Testis (tissue), 3 donors: ENCODE results near the gene ANP32B. TPM values are rescaled to one million over a fixed set of nuclear protein-coding genes. Genes with fewer than 3 reads are reported as not detected.
"Not testable (repeated sequence)": the region's sequence is repeated elsewhere in the genome, so short reads cannot be mapped to it uniquely, and the experiment has no call there.

Experiments used
- DNase-seq: peaks from one replicate; pipeline ENCODE4 v3.0.0-alpha.2; 2019
- H3K27ac ChIP-seq, 2 donors: fragments of 200-600 bp; sonication (generic); one replicate each; pipeline ENCODE4 v1.5.1; 2019
- H3K27me3 ChIP-seq: fragments of 200-600 bp; sonication (generic); one replicate; pipeline ENCODE4 v1.5.1; 2019
- H3K36me3 ChIP-seq: fragments of 200-600 bp; sonication (generic); one replicate; pipeline ENCODE4 v1.5.1; 2017; ENCODE audit warnings: low read depth; ENCODE audit errors: missing control alignments
- H3K4me1 ChIP-seq: fragments of 200-600 bp; sonication (generic); one replicate; pipeline ENCODE4 v1.5.1; 2019
- H3K4me3 ChIP-seq, 2 donors: fragments of 200-600 bp; sonication (generic); one replicate each; pipeline ENCODE4 v1.5.1; 2017 to 2019
- H3K9me3 ChIP-seq: fragments of 200-600 bp; sonication (generic); one replicate; pipeline ENCODE4 v1.5.1; 2017
- POLR2A ChIP-seq: fragments of 450-650 bp; IDR thresholded peaks from one replicate; pipeline ENCODE4 v1.6.1; 2017; ENCODE audit warnings: antibody characterized with exemption, mild to moderate bottlenecking, moderate library complexity
- WGBS, 2 donors: methylation state at CpG; one replicate each; pipeline ENCODE4 v1.1.5; 2018; 5-methylcytosine and 5-hydroxymethylcytosine counted together
- intact Hi-C: fragments of 100-400 bp; cut with DNase I; formaldehyde crosslinking; loops from one replicate; pipeline ENCODE4 v1.15.1; 2023; ENCODE audit warnings: low total_unique reads
- polyA plus RNA-seq: library from polyadenylated mRNA; stranded (reverse); fragments of 350-450 nt; fragmentation: Illumina TruSeq; extraction: RNeasy Lipid Tissue Mini Kit (QIAGEN cat#74804); gene quantifications from one replicate; pipeline ENCODE4 v1.2.3, GENCODE V29; 2014; ENCODE audit warnings: low read depth, low replicate concordance; ENCODE audit not compliant: insufficient read depth
- total RNA-seq, 2 donors: library from RNA; depleted of rRNA; stranded (reverse); fragments of >200 nt; gene quantifications; one replicate each; pipeline ENCODE4 v1.2.3, GENCODE V29; 2016
- TF ChIP-seq, protein P1 (sequence below), 3 experiments: fragments of 450-650 bp in 2 of 3; fragments of 200-600 bp in 1 of 3; sonication (generic) in 1 of 3; IDR thresholded peaks; one replicate each; pipeline ENCODE4 v1.5.1; 2016 to 2019; ENCODE audit warnings: antibody characterized with exemption in 3 of 3, mild to moderate bottlenecking in 2 of 3, moderate library complexity in 1 of 3

Gene ANP32B
- total and polyA plus RNA-seq, 3 donors from 2014 or later, result 33.8 to 89.6 (median 54.3) TPM

DNA sequence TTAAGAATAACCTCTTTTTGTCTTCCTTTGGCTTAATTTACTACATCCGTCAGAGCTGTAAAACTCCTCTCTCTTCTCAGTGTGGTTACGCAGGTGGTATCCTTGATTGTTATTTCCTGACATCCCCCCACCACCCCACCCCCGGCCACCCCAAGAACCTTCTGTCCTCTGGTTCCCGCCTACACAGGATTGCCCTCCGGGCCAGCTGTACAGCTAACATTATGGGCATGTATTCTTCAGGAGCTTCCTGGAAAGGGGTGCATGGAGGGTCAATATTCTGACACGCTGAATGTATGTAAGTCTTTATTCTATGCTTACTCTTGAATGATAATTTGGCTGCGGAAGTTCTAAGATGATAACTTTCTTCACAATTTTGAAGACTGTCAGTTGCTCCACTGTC, 13.0 kb upstream of the ANP32B start:
- Histone ChIP-seq H3K27me3 (no peaks in the 10 kb centered on the region), H3K4me3 (no peak overlapping the region), H3K9me3 (no peaks in the 10 kb centered on the region), H3K4me1 (no peaks in the 10 kb centered on the region), H3K27ac (no peak overlapping the region), H3K36me3 (no peaks in the 10 kb centered on the region)
- no peak for DNase-seq
- no peak for TF ChIP-seq POLR2A
- TF ChIP-seq, protein P1, sequence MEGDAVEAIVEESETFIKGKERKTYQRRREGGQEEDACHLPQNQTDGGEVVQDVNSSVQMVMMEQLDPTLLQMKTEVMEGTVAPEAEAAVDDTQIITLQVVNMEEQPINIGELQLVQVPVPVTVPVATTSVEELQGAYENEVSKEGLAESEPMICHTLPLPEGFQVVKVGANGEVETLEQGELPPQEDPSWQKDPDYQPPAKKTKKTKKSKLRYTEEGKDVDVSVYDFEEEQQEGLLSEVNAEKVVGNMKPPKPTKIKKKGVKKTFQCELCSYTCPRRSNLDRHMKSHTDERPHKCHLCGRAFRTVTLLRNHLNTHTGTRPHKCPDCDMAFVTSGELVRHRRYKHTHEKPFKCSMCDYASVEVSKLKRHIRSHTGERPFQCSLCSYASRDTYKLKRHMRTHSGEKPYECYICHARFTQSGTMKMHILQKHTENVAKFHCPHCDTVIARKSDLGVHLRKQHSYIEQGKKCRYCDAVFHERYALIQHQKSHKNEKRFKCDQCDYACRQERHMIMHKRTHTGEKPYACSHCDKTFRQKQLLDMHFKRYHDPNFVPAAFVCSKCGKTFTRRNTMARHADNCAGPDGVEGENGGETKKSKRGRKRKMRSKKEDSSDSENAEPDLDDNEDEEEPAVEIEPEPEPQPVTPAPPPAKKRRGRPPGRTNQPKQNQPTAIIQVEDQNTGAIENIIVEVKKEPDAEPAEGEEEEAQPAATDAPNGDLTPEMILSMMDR (IDR thresholded peaks at IDR 0.05), result no peak
- 54 to 62% methylated on average over 7 of the region's 7 CpGs for WGBS, 2 donors
- intact Hi-C loops, result no loop called here

- H3K9me3 ChIP-seq, result no peaks in the 10 kb centered on the region
- intact Hi-C loops, result no loop called here
- no peaks in the 10 kb centered on the region for H3K4me1 ChIP-seq
- no peaks in the 10 kb centered on the region for H3K27me3 ChIP-seq
- H3K4me3 ChIP-seq, result no peak overlapping the region
- no peaks in the 10 kb centered on the region for H3K36me3 ChIP-seq
- DNase-seq, result no peak
- no peak overlapping the region for H3K27ac ChIP-seq
- no peak for TF ChIP-seq POLR2A
- TF ChIP-seq, protein P1 (IDR thresholded peaks at IDR 0.05), result no peak
- WGBS, 2 donors, result 87% methylated on average over 4 of the region's 4 CpGs
Observed at GRCh38 chr9:97972753-97973152, 10.4 kb upstream of the ANP32B start.

DNA sequence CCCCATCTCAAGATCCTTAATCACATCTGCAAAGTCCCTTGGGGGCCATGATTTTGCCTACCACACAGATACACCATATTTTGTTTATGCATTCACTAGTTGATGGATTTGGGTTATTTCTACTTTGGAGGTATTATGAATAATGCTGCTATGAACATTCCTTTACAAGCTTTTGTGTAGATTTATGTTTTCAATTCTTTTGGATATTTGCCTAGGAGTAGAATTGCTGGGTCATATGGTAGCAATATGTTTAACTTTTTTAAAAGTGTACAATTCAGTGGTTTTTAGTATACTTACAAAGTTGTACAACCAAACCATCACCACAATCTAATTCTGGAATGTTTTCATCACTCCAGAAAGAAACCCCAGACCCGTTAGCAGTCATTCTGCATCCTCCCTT, 7.8 kb upstream of the ANP32B start:
- no peak for DNase-seq
- 76 to 81% methylated on average over 1 of the region's 1 CpG for WGBS, 2 donors
- H3K27ac ChIP-seq, result no peak overlapping the region
- peaks cover 2% of the 10 kb centered on the region for H3K4me1 ChIP-seq
- TF ChIP-seq POLR2A, result no peak
- TF ChIP-seq, protein P1 (IDR thresholded peaks at IDR 0.05), result no peak
- H3K27me3 ChIP-seq, result no peaks in the 10 kb centered on the region
- no peaks in the 10 kb centered on the region for H3K36me3 ChIP-seq
- no peaks in the 10 kb centered on the region for H3K9me3 ChIP-seq
- no peak overlapping the region for H3K4me3 ChIP-seq
- intact Hi-C loops, result no loop called here

DNA sequence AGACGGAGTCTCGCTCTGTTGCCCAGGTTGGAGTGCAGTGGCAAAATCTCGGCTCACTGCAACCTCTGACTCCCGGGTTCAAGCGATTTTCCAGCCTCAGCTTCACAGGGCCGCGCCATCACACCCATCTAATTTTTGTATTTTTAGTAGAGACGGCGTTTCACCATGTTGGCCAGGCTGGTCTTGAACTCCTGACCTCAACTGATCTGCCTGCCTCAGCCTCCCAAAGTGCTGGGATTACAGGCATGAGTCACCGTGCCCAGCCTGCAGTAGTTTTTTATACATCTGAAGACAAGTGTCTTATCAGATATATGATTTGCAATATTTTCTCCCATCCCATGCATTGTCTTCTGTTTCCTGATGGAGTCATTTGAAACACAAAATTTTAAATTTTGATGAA, 6.5 kb upstream of the ANP32B start:
- DNase-seq, H3K9me3 ChIP-seq, H3K27me3 ChIP-seq, H3K4me3 ChIP-seq, intact Hi-C loops, H3K27ac ChIP-seq, H3K36me3 ChIP-seq: not testable (repeated sequence)
- 92 to 94% methylated on average over 10 of the region's 10 CpGs for WGBS, 2 donors
- H3K4me1 ChIP-seq, result peaks cover 13% of the 10 kb centered on the region

DNA sequence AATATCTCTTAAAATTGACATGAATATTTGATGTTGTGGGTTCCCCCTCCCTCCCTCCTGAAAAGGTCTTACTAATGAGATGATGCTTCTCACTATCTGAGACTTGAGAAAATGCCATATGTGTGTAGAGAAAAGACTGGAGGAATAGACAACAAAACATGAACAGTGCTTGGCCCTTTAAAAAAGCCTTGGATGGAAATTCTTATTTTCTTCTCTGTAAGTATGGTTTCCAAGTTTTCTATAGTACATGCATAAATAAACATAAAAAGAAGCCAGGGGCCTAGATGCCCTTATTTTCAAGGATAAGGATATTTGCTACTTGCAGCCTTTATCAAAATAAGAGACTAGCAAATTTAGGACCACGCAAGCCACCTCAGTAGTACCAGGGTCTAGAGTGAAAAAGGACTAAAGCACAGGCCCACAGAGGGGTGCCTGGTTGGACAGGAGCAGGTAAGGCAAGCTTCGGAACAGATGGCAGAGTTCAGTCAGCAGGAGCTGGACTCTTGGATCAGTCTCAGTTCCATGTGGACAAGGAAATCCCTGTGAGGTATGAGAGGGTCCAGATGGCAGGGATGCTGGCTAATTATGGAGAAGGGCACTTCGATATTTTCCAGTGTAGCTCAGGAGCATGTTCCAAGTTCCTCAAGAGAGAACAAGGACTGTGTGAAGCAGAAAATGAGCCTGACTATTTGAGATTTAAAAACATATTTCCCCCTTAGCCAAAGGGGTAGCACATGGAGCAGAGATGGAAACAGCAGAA, 4.6 kb upstream of the ANP32B start:
- Histone ChIP-seq H3K9me3 (no peaks in the 10 kb centered on the region), H3K27ac (no peak overlapping the region), H3K4me1 (peaks cover 15% of the 10 kb centered on the region), H3K36me3 (no peaks in the 10 kb centered on the region), H3K4me3 (no peak overlapping the region), H3K27me3 (no peaks in the 10 kb centered on the region)
- intact Hi-C loops, result no loop called here
- WGBS, 2 donors, result 55 to 73% methylated on average over 3 of the region's 3 CpGs
- no peak for DNase-seq
- no peak for TF ChIP-seq POLR2A
- TF ChIP-seq, protein P1 (IDR thresholded peaks at IDR 0.05), result no peak
